HepG2 (cell line): ENCODE measurements around the gene RABEP1. TPM values are rescaled to one million over a fixed set of nuclear protein-coding genes. Genes with fewer than 3 reads are reported as not detected.

Experiments
- ATF7-NPFF ChIP-seq: sonication (generic); formaldehyde crosslinking; IDR thresholded peaks from 2 replicates; pipeline ENCODE4 v1.8.1; 2023; ENCODE audit warnings: mild to moderate bottlenecking, low read depth, missing genetic modification reagents, moderate library complexity
- DNMT1 ChIP-seq: sonication (generic); formaldehyde crosslinking; IDR thresholded peaks from 2 replicates; pipeline ENCODE4 v1.5.1; 2020; ENCODE audit warnings: mild to moderate bottlenecking, missing genetic modification reagents
- EED ChIP-seq: sonication (generic); formaldehyde crosslinking; IDR thresholded peaks from 2 replicates; pipeline ENCODE4 v1.5.0; 2020; ENCODE audit warnings: mild to moderate bottlenecking, missing genetic modification reagents
- EZH2 ChIP-seq: conservative IDR thresholded peaks from 2 replicates; pipeline ENCODE4 v1.6.1; 2012; ENCODE audit warnings: mild to moderate bottlenecking, low read depth, low read length, moderate library complexity
- FOXC1 ChIP-seq: sonication (generic); formaldehyde crosslinking; IDR thresholded peaks from 2 replicates; pipeline ENCODE4 v1.8.0; 2022; ENCODE audit warnings: mild to moderate bottlenecking, missing genetic modification reagents, borderline replicate concordance
- GTF3A ChIP-seq: sonication (generic); formaldehyde crosslinking; conservative IDR thresholded peaks from 2 replicates; pipeline ENCODE4 v1.4.0; 2020; ENCODE audit warnings: mild to moderate bottlenecking, missing genetic modification reagents
- HDAC1 ChIP-seq: sonication (generic); formaldehyde crosslinking; IDR thresholded peaks from 2 replicates; pipeline ENCODE4 v1.5.1; 2020; ENCODE audit warnings: mild to moderate bottlenecking, missing genetic modification reagents
- HNRNPL ChIP-seq: fragments of 200-400 bp; formaldehyde crosslinking; IDR thresholded peaks from 2 replicates; pipeline ENCODE4 v1.6.1; 2017; ENCODE audit warnings: mild to moderate bottlenecking, low read depth, low read length
- MTERF4 ChIP-seq: sonication (generic); formaldehyde crosslinking; IDR thresholded peaks from 2 replicates; pipeline ENCODE4 v1.8.0; 2023; ENCODE audit warnings: mild to moderate bottlenecking, missing genetic modification reagents
- MYNN ChIP-seq: sonication (generic); formaldehyde crosslinking; IDR thresholded peaks from 2 replicates; pipeline ENCODE4 v1.4.0; 2020; ENCODE audit warnings: mild to moderate bottlenecking, low read depth, missing genetic modification reagents
- NFE2L1 ChIP-seq: sonication (generic); formaldehyde crosslinking; IDR thresholded peaks from 2 replicates; pipeline ENCODE4 v1.4.0; 2020; ENCODE audit warnings: missing genetic modification reagents, mild to moderate bottlenecking, borderline replicate concordance
- NR2C2 ChIP-seq: sonication (generic); formaldehyde crosslinking; IDR thresholded peaks from 2 replicates; pipeline ENCODE4 v1.4.0; 2020; ENCODE audit warnings: missing genetic modification reagents, mild to moderate bottlenecking, moderate library complexity, borderline replicate concordance
- REL ChIP-seq: sonication (generic); formaldehyde crosslinking; conservative IDR thresholded peaks from 2 replicates; pipeline ENCODE4 v1.8.0; 2022; ENCODE audit warnings: mild to moderate bottlenecking, missing genetic modification reagents, moderate library complexity
- SALL1 ChIP-seq: sonication (generic); formaldehyde crosslinking; IDR thresholded peaks from 2 replicates; pipeline ENCODE4 v1.8.0; 2022; ENCODE audit warnings: mild to moderate bottlenecking, missing genetic modification reagents
- SMARCC2 ChIP-seq: fragments of 450-650 bp; IDR thresholded peaks from 2 replicates; pipeline ENCODE4 v1.6.1; 2017; ENCODE audit warnings: antibody characterized with exemption, mild to moderate bottlenecking
- SMARCE1 ChIP-seq: fragments of 450-650 bp; IDR thresholded peaks from 2 replicates; pipeline ENCODE4 v1.6.1; 2017; ENCODE audit warnings: borderline replicate concordance
- SOX13 ChIP-seq, 3 experiments: fragments of 450-650 bp in 1 of 3; sonication (generic) in 1 of 3; formaldehyde crosslinking in 1 of 3; IDR thresholded peaks in 2 of 3; conservative IDR thresholded peaks in 1 of 3; 2 replicates each; pipeline versions ENCODE4 v1.5.0 to v1.6.1; 2016 to 2020; ENCODE audit warnings: antibody characterized with exemption in 1 of 3, mild to moderate bottlenecking in 1 of 3, missing compliant biosample characterization in 1 of 3, missing genetic modification reagents in 1 of 3, moderate library complexity in 1 of 3
- TRAFD1 ChIP-seq: sonication (generic); formaldehyde crosslinking; IDR thresholded peaks from 2 replicates; pipeline ENCODE4 v1.5.1; 2020; ENCODE audit warnings: missing genetic modification reagents, mild to moderate bottlenecking, borderline replicate concordance
- ZBTB7A ChIP-seq: sonication (generic); formaldehyde crosslinking; IDR thresholded peaks from 2 replicates; pipeline ENCODE4 v1.8.0; 2022; ENCODE audit warnings: mild to moderate bottlenecking, missing genetic modification reagents
- ZNF274 ChIP-seq: sonication (generic); formaldehyde crosslinking; IDR thresholded peaks from 2 replicates; pipeline ENCODE4 v1.5.1; 2020; ENCODE audit warnings: mild to moderate bottlenecking, missing genetic modification reagents
- ZNF280D ChIP-seq: sonication (generic); formaldehyde crosslinking; IDR thresholded peaks from 2 replicates; pipeline ENCODE4 v1.5.1; 2020; ENCODE audit warnings: mild to moderate bottlenecking, missing genetic modification reagents
- ZNF331 ChIP-seq: sonication (generic); formaldehyde crosslinking; IDR thresholded peaks from 2 replicates; pipeline ENCODE4 v1.4.0; 2020; ENCODE audit warnings: missing genetic modification reagents
- ZNF607 ChIP-seq: sonication (generic); formaldehyde crosslinking; IDR thresholded peaks from 2 replicates; pipeline ENCODE4 v1.5.1; 2020; ENCODE audit warnings: missing genetic modification reagents, mild to moderate bottlenecking, borderline replicate concordance
- ZNF678 ChIP-seq: sonication (generic); formaldehyde crosslinking; IDR thresholded peaks from 2 replicates; pipeline ENCODE4 v1.4.0; 2020; ENCODE audit warnings: mild to moderate bottlenecking, missing genetic modification reagents
- polyA plus RNA-seq, 8 experiments: library from polyadenylated mRNA; depleted of rRNA in 3 of 8; stranded (reverse) in 7 of 8; unstranded in 1 of 8; fragments of >200 nt; fragmentation: Illumina TruSeq in 4 of 8; extraction: Trizol in 4 of 8; gene quantifications; 2 replicates each; pipeline versions ENCODE4 v1.2.1 to v1.2.3, GENCODE V29; 2011 to 2016; ENCODE audit warnings: low read depth in 4 of 8, missing spikeins in 1 of 8, mixed read lengths in 1 of 8; ENCODE audit not compliant: insufficient read depth in 1 of 8
- total RNA-seq, 5 experiments: library from RNA; depleted of rRNA; stranded (reverse); fragments of >200 nt; fragmentation: Illumina TruSeq; extraction: Trizol; gene quantifications; 2 replicates each; pipeline ENCODE4 v1.2.3, GENCODE V29; 2016; ENCODE audit warnings: low read depth in 1 of 5

Gene RABEP1
- total and polyA plus RNA-seq, 2 of the 13 experiments (the other 11 are each of a cell fraction or from before 2014, with no cell fraction given) = 13.7 to 41.5 TPM

- TF ChIP-seq FOXC1 (CRISPR knock-in tag) (peak; percentile 71; the same call in 1 of the 2 replicates), EED (no peak), MTERF4 (CRISPR knock-in tag) (peak; percentile 39; the same call in 1 of the 2 replicates), TRAFD1 (CRISPR knock-in tag) (no peak), NR2C2 (CRISPR knock-in tag) (peak; percentile 94), HDAC1 (CRISPR knock-in tag) (peak; percentile 89; the same call in 1 of the 2 replicates), ZBTB7A (CRISPR knock-in tag) (no peak), ZNF607 (no peak), REL (CRISPR knock-in tag) (no peak), NFE2L1 (no peak), ZNF678 (CRISPR knock-in tag) (no peak), ZNF280D (0 out of 2 replicates have a peak, but pooled peaks have one; percentile 36), SOX13 (IDR thresholded peaks at IDR 0.05) (no peak), SOX13 (CRISPR knock-in tag; conservative IDR thresholded peaks at IDR 0.05 in 1 of 2, IDR thresholded peaks at IDR 0.05 in 1 of 2) (no peak; a peak in 1 of 4 replicates), ATF7-NPFF (CRISPR knock-in tag) (no peak; the same call in 1 of the 2 replicates), ZNF331 (CRISPR knock-in tag) (peak; percentile 56), SMARCC2 (no peak), SMARCE1 (no peak), MYNN (CRISPR knock-in tag) (no peak), SALL1 (CRISPR knock-in tag) (peak; percentile 32; the same call in 1 of the 2 replicates), GTF3A (CRISPR knock-in tag) (no peak), EZH2 (no peak), HNRNPL (0 out of 2 replicates have a peak, but pooled peaks have one; percentile 19), DNMT1 (CRISPR knock-in tag) (no peak), ZNF274 (CRISPR knock-in tag) (no peak)
Observed at GRCh38 chr17:5419356-5419958, 137.4 kb downstream of the RABEP1 start, which contains the start of gene NUP88 (continued).
